PC-9 (cell line): Measurements from ENCODE around the gene CLIP1.

ENCODE experiments used
- EZH2 ChIP-seq: fragments of 200-600 bp; sonication (generic); IDR thresholded peaks from 2 replicates; pipeline ENCODE4 v1.8.0; 2017; ENCODE audit warnings: antibody characterized with exemption, low read depth
- TF ChIP-seq, protein P1 (sequence below): fragments of 200-600 bp; sonication (generic); conservative IDR thresholded peaks from 2 replicates; pipeline ENCODE4 v1.6.1; 2017; ENCODE audit warnings: mixed run types, antibody characterized with exemption, mild to moderate bottlenecking, moderate library complexity

DNA sequence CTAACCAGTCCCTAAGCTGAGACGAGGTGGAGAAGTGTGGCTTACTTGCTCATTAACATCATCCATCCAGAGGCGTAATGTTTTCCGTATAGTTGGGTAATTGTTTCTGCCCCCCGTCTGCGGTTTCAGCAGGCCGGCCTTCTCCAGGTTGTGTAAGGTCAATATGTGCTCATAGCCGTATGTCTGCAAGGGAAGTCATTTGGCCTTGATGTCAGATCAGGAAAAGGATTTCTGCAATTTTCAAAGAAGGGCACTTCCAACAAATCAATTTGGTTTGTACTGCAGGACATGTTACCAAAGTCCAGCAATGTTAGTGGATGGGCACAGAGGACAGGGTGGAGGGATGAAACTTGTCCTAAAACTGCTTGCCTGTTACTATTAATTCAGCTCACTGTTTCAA lies 186.7 kb downstream of the CLIP1 start:
- TF ChIP-seq, protein P1, sequence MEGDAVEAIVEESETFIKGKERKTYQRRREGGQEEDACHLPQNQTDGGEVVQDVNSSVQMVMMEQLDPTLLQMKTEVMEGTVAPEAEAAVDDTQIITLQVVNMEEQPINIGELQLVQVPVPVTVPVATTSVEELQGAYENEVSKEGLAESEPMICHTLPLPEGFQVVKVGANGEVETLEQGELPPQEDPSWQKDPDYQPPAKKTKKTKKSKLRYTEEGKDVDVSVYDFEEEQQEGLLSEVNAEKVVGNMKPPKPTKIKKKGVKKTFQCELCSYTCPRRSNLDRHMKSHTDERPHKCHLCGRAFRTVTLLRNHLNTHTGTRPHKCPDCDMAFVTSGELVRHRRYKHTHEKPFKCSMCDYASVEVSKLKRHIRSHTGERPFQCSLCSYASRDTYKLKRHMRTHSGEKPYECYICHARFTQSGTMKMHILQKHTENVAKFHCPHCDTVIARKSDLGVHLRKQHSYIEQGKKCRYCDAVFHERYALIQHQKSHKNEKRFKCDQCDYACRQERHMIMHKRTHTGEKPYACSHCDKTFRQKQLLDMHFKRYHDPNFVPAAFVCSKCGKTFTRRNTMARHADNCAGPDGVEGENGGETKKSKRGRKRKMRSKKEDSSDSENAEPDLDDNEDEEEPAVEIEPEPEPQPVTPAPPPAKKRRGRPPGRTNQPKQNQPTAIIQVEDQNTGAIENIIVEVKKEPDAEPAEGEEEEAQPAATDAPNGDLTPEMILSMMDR = no peak
- no peak for TF ChIP-seq EZH2
